Loucy (cell line): ENCODE data around the gene ATAT1.
A peak's percentile ranks its signal among the peaks of the same experiment; 100 is the strongest.

Source experiments
- H2AFZ ChIP-seq: fragments of 200-600 bp; sonication (generic); 2 replicates; pipeline ENCODE4 v1.6.0; 2016; ENCODE audit warnings: antibody characterized with exemption, mild to moderate bottlenecking, low read length, moderate library complexity
- H3F3A ChIP-seq: fragments of 200-600 bp; 2 replicates; pipeline ENCODE4 v1.6.0; 2016; ENCODE audit warnings: antibody characterized with exemption, low read depth, mild to moderate bottlenecking
- H3K27me3 ChIP-seq: fragments of 200-600 bp; sonication (generic); 2 replicates; pipeline ENCODE4 v1.6.1; 2014; ENCODE audit warnings: low read length, mild to moderate bottlenecking; ENCODE audit not compliant: insufficient read depth, poor library complexity, severe bottlenecking
- H3K36me3 ChIP-seq: fragments of 200-600 bp; sonication (generic); 2 replicates; pipeline ENCODE4 v1.6.1; 2016; ENCODE audit warnings: low read length; ENCODE audit not compliant: insufficient read depth
- H3K4me1 ChIP-seq: fragments of 200-600 bp; sonication (generic); 2 replicates; pipeline ENCODE4 v1.5.1; 2014; ENCODE audit warnings: low read length, mild to moderate bottlenecking; ENCODE audit not compliant: insufficient read depth, poor library complexity, severe bottlenecking
- H3K4me2 ChIP-seq: fragments of 200-600 bp; sonication (generic); 2 replicates; pipeline ENCODE4 v1.6.0; 2014; ENCODE audit warnings: antibody characterized with exemption, low read length, low read depth, mild to moderate bottlenecking; ENCODE audit not compliant: poor library complexity, severe bottlenecking
- H3K4me3 ChIP-seq: fragments of 200-600 bp; sonication (generic); 2 replicates; pipeline ENCODE4 v1.5.1; 2014; ENCODE audit warnings: low read length, mild to moderate bottlenecking, mixed read lengths; ENCODE audit not compliant: poor library complexity, severe bottlenecking
- H3K79me2 ChIP-seq: fragments of 200-600 bp; sonication (generic); 2 replicates; pipeline ENCODE4 v1.6.1; 2014; ENCODE audit warnings: low read length; ENCODE audit not compliant: insufficient read depth
- H3K9ac ChIP-seq: fragments of 200-600 bp; sonication (generic); 2 replicates; pipeline ENCODE4 v1.6.0; 2014; ENCODE audit warnings: mild to moderate bottlenecking, low read depth, low read length, moderate library complexity; ENCODE audit not compliant: poor library complexity, severe bottlenecking
- H3K9me2 ChIP-seq: fragments of 200-600 bp; sonication (generic); replicated peaks from 2 replicates; pipeline ENCODE4 v1.6.1; 2016; ENCODE audit warnings: low read depth, low read length, mixed read lengths
- H3K9me3 ChIP-seq: fragments of 200-600 bp; sonication (generic); 2 replicates; pipeline ENCODE4 v1.6.1; 2014; ENCODE audit warnings: mild to moderate bottlenecking, antibody characterized with exemption, low read length, low read depth; ENCODE audit not compliant: insufficient read depth
- H4K20me1 ChIP-seq: fragments of 200-600 bp; sonication (generic); 2 replicates; pipeline ENCODE4 v1.6.0; 2014; ENCODE audit warnings: antibody characterized with exemption, low read length, mild to moderate bottlenecking; ENCODE audit not compliant: insufficient read depth, poor library complexity, severe bottlenecking
- CTCF ChIP-seq: fragments of 200-600 bp; sonication (generic); conservative IDR thresholded peaks from 2 replicates; pipeline ENCODE4 v1.5.1; 2014; ENCODE audit warnings: mild to moderate bottlenecking, antibody characterized with exemption, low read length
- EZH2phosphoT487 ChIP-seq: fragments of 200-600 bp; IDR thresholded peaks from 2 replicates; pipeline ENCODE4 v1.6.1; 2018; ENCODE audit warnings: antibody characterized with exemption, mild to moderate bottlenecking, moderate library complexity, borderline replicate concordance

The ATAT1 gene

GRCh38 chr6:30676660-30677285, 50.1 kb downstream of the ATAT1 start:
- H3K4me2 ChIP-seq, result no peak overlapping the region
- no peak overlapping the region for H3K9ac ChIP-seq
- H3K36me3 ChIP-seq, result peaks cover 30% of the 10 kb centered on the region; the same call in 1 of the 2 replicates
- peaks cover 10% of the 10 kb centered on the region; the same call in 1 of the 2 replicates for H3F3A ChIP-seq
- peaks cover 63% of the 10 kb centered on the region for H3K79me2 ChIP-seq
- TF ChIP-seq CTCF (no peak), EZH2phosphoT487 (no peak)
- H3K9me3 ChIP-seq, result no peaks in the 10 kb centered on the region
- H2AFZ ChIP-seq, result no peak overlapping the region
- no peak overlapping the region for H3K4me3 ChIP-seq
- peaks cover 59% of the 10 kb centered on the region for H4K20me1 ChIP-seq
- no peaks in the 10 kb centered on the region for H3K27me3 ChIP-seq
- peaks cover 20% of the 10 kb centered on the region for H3K4me1 ChIP-seq
- H3K9me2 ChIP-seq, result no peaks in the 10 kb centered on the region

DNA sequence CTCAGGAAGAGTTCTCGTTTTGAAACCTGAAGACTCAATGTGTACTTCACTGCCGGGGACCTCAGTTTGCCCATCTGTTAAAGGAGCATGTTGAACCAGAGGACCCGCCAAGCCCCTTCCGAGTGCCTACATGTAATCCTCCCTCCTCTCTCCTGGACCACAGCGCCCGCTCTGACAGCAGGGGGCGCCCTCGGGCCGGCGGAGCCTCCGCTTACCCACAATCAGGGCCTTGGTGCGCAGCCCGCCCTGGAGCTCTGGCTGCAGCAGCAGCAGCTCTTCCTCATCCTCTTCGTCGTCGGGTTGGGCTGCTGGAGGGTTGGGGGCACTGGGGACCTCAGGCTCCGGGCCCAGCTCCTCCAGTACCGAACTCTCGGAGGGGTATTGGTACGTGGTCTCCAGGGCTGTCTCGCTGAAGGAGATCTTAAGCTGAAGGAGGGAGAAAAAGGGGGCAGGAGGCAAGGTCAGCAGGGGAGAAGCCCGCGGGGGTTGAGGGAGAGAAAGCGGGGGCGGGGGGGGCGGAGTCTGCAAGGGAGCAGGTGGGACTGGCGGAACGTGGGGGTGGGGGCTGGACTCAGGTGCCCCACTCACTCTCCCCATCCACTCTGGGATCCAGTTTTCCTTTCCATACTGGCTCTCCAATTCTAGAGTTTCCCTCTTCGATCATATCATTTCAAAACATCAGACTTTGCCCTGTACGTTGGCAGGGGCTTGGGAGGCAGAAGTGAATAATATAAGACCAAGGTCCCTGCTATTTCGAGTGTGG, 52.5 kb downstream of the ATAT1 start:
- TF ChIP-seq EZH2phosphoT487 (no peak), CTCF (peak; percentile 98)
- Histone ChIP-seq H3K4me3 (peak overlapping the region; percentile 97), H3K4me2 (peak overlapping the region; percentile 94), H3F3A (peaks cover 13% of the 10 kb centered on the region), H3K79me2 (peaks cover 73% of the 10 kb centered on the region), H2AFZ (no peak overlapping the region), H3K36me3 (peaks cover 30% of the 10 kb centered on the region; the same call in 1 of the 2 replicates), H3K4me1 (peaks cover 29% of the 10 kb centered on the region), H3K9ac (peak overlapping the region; percentile 96), H3K9me2 (no peaks in the 10 kb centered on the region), H3K9me3 (no peaks in the 10 kb centered on the region), H4K20me1 (peaks cover 59% of the 10 kb centered on the region), H3K27me3 (no peaks in the 10 kb centered on the region)

DNA sequence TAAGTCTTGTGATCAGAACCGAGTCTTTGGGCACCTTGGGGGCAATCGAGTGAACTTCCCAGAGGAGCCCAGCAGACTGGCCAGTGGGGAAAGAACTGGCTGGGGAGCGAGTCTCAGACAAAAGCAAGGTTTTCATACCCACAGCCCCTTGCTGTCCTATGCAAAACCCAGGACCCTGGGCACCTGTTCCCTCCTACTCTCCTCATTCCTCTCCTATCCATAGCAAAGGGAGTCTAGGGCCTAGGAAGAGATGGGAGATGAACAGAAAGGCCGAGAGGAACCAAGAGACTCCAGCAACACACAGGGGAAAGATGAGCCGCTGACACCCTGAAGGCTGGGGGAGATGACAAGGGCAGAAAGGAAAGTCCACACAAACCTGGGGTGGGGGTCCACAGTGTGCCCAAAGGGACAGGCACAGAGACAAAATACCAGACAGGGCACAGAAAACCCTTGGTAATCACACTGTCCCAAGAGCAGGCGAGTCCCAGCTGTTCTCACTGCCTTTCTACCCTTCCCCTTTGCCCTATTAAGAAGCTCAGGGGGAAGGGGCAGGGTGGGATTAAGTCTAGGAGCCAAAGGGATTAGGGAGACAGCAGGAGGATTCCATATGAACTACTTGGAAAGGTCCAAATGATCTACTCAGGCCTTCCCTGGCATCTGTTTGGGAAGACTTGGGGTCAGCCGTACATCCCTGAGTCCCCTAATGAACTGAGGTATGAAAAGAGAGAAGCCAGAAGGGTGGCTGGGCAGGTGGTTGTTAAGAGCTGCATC, 53.3 kb downstream of the ATAT1 start:
- H3K9me2 ChIP-seq, result no peaks in the 10 kb centered on the region
- peak overlapping the region; percentile 97 for H3K4me3 ChIP-seq
- peaks cover 30% of the 10 kb centered on the region; the same call in 1 of the 2 replicates for H3K36me3 ChIP-seq
- peaks cover 62% of the 10 kb centered on the region for H4K20me1 ChIP-seq
- peaks cover 32% of the 10 kb centered on the region for H3K4me1 ChIP-seq
- H3F3A ChIP-seq, result peaks cover 13% of the 10 kb centered on the region
- peak overlapping the region; percentile 96 for H3K9ac ChIP-seq
- H3K27me3 ChIP-seq, result no peaks in the 10 kb centered on the region
- H2AFZ ChIP-seq, result no peak overlapping the region
- peaks cover 81% of the 10 kb centered on the region for H3K79me2 ChIP-seq
- peak overlapping the region; percentile 94 for H3K4me2 ChIP-seq
- no peaks in the 10 kb centered on the region for H3K9me3 ChIP-seq
- TF ChIP-seq CTCF (no peak), EZH2phosphoT487 (no peak)
